NOMO-1 (cell line): ENCODE measurements around the gene KCTD16.

ENCODE experiments used
- DNase-seq, 2 experiments: peaks; one replicate each; lab custom pipeline; 2025; ENCODE audit not compliant: unreplicated experiment in 2 of 2; lab: John Stamatoyannopoulos, UW

The KCTD16 gene

DNA sequence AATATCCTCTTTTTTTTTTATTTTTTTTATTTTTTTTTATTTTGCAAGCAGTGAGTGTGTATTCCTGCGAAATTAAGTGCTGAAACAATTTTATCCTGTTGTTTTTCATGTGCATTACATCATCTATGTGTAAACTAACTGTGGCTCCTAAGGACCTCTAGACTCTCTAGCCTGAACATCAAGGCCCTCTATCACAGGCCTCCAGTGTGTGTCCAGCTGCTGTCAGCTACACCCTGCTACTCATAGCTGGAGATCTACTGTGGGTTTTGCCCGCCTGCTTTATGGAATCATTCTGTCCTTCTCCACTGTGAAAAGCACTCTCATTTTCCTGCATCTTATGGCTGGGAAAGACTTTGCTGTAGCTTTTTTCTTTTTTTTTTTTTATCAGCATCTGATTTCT is 157.8 kb downstream of the KCTD16 start:
- DNase-seq, result no peak

GRCh38 chr5:144328980-144329379 is 158.3 kb downstream of the KCTD16 start:
- no peak for DNase-seq

GRCh38 chr5:144329681-144330080 is 159.0 kb downstream of the KCTD16 start:
- DNase-seq, result no peak

DNA sequence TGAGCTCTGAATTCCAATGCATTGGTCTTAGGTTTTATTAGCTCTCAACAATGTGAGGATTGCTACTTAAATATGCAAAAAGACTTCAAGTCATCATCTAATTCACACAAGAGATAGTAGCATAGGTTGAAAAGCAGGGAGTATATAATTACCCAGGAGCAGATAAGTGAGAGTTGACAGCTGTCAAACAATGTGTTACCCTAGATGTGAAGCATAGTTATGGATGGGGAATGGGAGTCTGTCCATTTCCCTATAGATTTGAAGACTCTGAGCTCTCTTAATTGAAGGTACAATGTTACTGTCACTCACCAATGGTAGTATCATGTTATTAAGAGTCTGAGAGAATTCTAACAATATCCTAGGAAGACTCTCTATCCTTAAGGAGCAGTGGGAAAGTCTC is 160.7 kb downstream of the KCTD16 start:
- no peak for DNase-seq

DNA sequence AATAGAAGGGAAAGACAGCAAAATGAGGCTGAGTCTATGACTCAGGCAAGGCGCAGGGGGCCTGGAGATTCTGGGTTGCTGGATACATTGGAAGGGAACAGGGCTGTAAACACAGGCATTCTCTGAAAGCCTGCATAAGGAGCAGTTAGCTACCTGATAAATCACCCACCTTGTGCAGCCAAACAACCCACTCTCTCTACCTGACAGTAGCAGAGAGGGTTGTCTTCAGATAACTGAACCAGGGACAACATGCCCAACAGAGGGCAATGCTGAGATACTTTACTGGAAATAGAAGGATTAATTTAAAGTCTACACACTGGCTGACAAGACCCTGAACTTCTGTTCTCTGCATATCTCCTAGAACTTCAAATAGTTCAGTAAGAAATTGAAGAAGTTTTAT is 161.6 kb downstream of the KCTD16 start:
- DNase-seq, result no peak

DNA sequence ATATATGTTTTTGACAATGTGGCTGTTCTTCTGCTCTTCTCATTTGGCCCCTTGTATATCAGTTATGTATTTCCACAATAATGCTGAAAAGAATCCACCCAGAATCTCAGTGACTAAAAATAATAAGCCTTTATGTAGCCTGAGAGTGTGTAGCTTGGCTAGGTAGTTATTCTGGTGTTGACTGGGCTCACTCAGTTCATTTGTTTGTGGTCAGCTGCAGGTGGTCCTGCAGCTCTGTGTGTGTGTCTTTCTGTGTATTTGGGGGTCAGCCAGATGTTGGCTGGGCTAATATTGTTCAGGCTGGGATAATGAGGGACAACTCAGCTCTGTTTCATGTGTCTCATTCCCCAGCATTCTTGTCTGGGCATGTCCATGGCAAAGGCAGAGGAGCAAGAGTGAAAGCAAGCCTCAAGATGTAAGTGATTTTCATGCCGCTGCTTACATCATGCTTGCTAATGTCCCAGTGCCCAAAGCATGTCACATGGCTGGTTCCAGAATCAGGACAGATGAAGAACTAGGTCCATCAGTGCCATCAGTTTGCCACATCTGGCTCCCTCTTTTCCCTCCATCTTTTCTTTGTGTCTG is 162.8 kb downstream of the KCTD16 start:
- DNase-seq, result no peak

DNA sequence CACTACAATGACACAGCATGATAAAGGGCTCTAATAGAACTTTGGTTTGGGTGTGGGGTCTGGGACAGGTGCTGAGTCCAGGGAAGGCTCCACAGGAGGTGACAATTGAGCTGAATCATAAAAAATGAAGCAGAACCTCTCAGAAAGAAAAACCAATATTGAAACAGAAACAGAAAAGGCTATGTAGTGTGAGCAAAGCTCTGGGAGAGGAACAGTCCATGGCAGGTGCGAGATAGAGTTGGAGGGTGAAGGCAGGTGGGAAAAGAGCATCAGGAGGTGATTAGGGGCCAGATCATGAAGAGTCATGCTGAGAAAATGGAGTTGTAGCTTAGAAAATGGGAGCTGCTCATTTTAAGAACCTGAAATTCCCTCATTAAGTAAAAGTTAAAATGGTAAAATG is 164.9 kb downstream of the KCTD16 start:
- no peak for DNase-seq

DNA sequence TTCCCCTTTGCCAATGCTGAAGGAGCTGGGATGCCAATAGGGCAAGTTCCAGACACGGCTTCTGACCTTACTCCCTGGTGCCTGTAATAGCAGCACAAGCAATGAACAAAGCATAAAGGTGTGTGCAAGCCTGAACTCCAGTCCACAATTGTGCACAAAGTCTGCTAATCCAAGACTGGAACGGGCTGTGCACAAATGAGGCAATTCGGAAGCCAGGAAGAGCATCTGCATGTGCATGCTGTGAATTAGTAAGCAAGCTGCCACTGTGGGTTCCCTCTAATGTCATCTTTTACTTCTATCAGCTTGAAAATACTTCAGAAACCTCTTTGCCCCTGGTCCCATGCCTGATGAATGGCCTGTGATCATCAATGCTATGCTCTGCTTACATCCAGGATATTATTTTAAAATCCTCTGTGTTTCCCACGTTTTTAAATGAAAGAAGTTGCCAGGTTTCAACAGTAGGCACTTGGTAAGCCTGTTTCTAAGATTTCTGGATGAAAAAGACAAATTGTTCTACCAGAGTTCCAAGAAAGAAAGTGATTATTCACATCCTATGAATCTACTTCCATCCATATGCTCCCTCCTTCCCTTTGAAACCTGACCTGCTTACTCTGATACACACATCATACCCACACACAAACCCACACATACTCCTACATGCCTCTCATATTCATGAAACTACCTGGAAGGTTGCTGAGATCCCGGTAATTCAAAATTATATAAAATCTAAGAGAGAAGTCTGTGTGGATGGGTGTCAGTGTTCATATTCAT is 165.7 kb downstream of the KCTD16 start:
- DNase-seq, result no peak

- no peak for DNase-seq
Measured at GRCh38 chr5:144352330-144352729, 181.7 kb downstream of the KCTD16 start.

DNA sequence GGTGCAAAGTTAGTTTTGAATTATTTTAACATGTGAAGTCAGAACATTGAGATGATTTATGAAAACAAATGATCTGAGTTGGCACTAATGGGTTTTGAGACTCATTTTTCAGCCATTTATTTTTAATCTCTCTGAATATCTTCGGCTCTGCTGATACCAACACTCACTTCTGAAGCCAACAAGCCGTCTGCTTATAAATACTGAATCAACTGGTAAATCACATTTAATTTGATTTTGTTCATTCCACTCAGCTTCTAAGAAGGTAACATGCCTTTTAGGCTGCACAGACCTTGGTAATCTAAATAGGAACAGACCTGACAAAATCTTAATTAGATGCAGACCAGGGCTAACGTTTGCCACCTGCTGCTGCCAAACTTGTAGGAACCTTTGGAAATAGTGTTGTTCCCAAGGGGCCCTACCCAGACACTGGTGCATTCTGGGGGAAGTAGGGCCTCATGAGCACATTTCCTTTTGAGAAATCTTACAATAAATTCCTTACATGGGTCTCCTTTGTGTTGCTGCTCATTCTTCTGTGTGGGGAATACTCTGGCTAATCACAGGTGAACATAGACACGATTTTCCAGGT is 182.2 kb downstream of the KCTD16 start:
- no peak for DNase-seq

DNA sequence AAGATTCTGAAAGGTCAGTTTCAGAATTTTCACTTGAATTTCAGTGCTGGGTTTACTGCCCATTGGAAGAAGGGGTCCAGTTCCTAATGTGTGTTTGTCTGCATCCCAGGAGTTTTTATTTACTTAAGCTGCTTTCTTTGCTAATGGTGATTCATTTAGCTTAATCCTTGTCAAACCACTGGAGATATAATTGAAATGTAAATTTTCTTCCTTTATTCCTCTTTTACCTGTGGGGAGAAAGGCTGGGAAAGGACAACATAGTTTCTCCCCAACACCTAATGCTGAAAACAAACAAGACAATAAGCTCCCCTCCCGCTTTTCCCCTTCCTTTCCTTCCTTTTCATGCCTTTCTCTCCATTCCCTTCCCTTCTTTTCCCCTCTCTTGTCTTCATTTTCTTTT is 185.8 kb downstream of the KCTD16 start:
- no peak for DNase-seq

- DNase-seq, result no peak
Measured at GRCh38 chr5:144361406-144361805, 190.7 kb downstream of the KCTD16 start.

- DNase-seq, result no peak
Measured at GRCh38 chr5:144365885-144366284, 195.2 kb downstream of the KCTD16 start.

DNA sequence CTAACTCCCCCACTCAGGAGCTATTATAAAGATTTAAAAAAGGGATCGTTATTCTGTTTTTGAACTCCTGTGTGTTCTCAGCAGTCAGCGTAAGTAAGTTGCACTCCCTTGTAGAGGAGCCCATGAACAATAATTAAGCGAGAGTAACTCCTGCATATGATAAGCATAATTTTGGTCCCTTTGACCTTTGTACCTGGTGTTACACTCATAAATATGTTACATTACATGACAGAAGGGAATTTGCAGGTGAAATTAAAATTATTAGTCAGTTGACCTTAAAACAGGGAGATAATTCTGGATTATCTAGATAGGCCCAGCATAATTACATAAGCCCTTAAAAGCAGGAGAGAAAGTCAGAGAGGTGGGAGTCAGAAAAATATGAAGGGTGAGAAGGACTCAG is 197.3 kb downstream of the KCTD16 start:
- no peak for DNase-seq

DNA sequence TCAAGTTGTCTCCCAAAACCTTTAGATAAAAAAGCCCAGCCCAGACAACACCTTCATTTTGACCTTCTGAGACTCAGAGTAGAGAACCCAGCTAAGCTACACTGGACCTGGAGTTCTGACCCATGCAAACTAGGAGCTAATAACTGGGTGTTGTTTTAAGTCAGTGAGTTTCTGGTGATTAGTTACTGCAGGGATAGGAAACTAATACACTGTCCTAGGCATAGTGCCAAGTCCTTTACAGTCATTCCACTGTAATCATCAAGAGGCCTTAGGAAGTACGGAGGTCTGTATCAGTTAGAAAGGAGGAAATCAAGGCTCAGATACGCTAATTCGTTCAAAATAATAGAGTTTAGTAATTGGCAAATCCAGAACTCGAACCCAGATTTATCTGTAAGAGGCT is 197.9 kb downstream of the KCTD16 start:
- DNase-seq, result no peak

DNA sequence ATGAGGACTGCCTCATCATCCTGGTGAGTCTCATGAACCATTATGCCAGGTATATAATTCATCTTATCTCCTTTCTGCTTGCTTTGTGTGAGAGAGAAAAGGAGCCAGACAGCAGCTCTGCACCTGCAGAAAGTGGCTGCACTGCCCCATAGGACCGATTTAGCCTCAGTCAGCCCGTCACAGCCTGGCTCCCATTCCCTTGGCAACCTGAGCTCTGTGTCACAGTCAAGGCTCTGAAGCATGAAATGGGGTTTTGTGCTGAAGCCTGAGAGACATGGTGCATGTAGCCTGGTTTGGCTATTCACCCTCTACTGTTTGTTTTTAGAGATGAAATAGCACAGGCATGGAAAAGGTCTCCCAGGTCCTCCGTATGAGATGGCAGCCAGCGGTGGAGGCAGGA is 198.3 kb downstream of the KCTD16 start:
- DNase-seq, result no peak

DNA sequence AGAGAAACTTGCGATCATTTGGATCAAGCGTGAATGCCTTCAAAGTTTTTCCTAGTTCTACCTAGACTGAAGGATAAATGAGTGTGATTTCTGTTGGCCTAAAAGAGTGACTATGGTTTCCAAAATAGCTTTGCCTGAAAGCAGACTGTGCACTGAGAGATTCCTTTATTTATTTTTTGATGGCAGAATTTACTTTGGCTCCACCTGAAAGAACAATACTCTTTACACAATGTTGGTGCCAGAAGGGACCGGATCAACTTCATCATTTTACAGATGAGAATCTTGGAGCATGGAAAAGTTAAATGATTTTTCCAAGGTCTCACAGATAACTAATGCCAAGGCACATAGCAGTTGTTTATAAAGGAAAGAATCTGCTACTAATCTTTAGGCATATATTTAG is 199.6 kb downstream of the KCTD16 start:
- no peak for DNase-seq

DNA sequence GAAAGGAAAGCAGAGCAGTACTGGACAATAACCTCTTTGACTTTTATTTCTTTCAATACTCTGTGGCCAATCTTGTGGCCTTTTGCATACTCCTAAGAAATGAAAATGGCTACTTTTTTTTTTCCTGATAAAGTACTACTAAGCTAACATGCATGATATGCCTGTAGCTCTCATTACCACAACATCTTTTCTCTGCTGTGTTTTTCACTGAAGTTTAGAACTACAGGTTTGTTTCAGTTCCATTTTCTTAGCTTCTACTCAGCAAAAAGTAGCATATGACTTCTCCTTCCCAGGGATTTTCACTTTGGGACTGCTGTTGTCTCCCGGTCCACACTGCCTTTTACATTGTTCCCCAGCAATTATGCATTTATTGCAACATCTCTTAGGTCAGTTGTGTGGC is 204.0 kb downstream of the KCTD16 start:
- no peak for DNase-seq

- no peak for DNase-seq
Measured at GRCh38 chr5:144377207-144377606, 206.5 kb downstream of the KCTD16 start.

- DNase-seq, result no peak
Measured at GRCh38 chr5:144378681-144379080, 208.0 kb downstream of the KCTD16 start.

DNA sequence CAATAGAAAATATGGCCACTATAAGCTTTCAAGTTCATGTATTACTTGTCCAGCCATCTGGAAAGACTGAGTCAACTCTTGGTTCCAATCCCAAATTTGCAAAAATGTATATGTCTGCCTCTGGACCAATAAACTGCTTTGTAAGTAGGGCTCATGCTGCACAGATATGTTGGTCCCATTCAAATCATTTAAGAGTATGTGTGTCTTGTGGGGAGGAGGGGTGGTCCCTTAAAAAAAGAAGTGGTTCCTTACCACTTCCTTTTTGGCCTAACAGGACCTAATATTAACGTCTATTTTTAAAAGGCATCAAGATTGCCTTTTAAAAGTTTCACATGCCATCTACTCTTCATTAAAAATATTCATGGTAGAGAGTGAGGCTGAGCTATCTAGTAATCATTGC is 214.9 kb downstream of the KCTD16 start:
- DNase-seq, result no peak

DNA sequence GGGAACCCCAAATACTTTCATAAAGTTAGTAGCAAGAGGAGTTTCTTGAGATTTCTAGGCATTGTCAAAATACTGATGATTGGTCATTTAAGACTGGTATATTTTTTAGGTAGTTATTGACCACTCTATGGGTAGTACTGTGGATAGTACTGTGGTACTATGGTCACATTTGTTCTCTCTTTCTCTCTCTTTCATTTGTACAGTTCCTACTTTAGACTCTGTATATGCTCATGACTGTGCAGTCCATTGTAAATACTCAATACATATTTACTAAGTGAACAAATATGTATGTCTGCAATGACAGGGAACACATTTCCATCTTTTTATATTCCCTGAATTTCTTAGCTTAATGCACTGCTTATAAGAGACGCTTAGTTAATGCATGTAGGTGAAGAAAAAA is 215.6 kb downstream of the KCTD16 start:
- no peak for DNase-seq
